Vagina (tissue), 2 donors: ENCODE measurements around the gene TMIGD1. TPM values are rescaled to one million over a fixed set of nuclear protein-coding genes. Genes with fewer than 3 reads are reported as not detected.
A peak's percentile ranks its signal among the peaks of the same experiment; 100 is the strongest.

Experiments used
- DNase-seq, 2 donors: peaks; one replicate each; pipeline ENCODE4 v3.0.0-alpha.2; 2017; ENCODE audit errors: extremely low spot score in 2 of 2
- H3K27ac ChIP-seq: fragments of 200-600 bp; sonication (generic); one replicate; pipeline ENCODE4 v1.5.1; 2019
- H3K27me3 ChIP-seq: fragments of 200-600 bp; sonication (generic); one replicate; pipeline ENCODE4 v1.5.1; 2019
- H3K36me3 ChIP-seq, 2 donors: fragments of 200-600 bp; sonication (generic); one replicate each; pipeline ENCODE4 v1.5.1; 2017 to 2019
- H3K4me1 ChIP-seq: fragments of 200-600 bp; sonication (generic); one replicate; pipeline ENCODE4 v1.5.1; 2019
- H3K4me3 ChIP-seq, 2 donors: fragments of 200-600 bp; sonication (generic); 1 replicate in 1 of 2; 2 replicates in 1 of 2; pipeline ENCODE4 v1.5.1; 2016 to 2019
- H3K9me3 ChIP-seq: fragments of 200-600 bp; sonication (generic); one replicate; pipeline ENCODE4 v1.5.1; 2019
- POLR2A ChIP-seq, 2 donors: fragments of 450-650 bp; IDR thresholded peaks; one replicate each; pipeline ENCODE4 v1.6.1; 2017; ENCODE audit warnings: antibody characterized with exemption in 2 of 2, mild to moderate bottlenecking in 2 of 2, moderate library complexity in 2 of 2
- POLR2AphosphoS5 ChIP-seq, 2 donors: sonication (generic); formaldehyde crosslinking; IDR thresholded peaks; one replicate each; pipeline ENCODE4 v1.9.0; 2017; ENCODE audit warnings: antibody characterized with exemption in 2 of 2, mild to moderate bottlenecking in 2 of 2, low read depth in 1 of 2; ENCODE audit not compliant: insufficient read depth in 1 of 2
- intact Hi-C: fragments of 100-400 bp; cut with DNase I; formaldehyde crosslinking; loops from one replicate; pipeline ENCODE4 v1.15.1; 2023
- total RNA-seq: library from RNA; depleted of rRNA; stranded (reverse); fragments of >200 nt; gene quantifications from one replicate; pipeline ENCODE4 v1.2.3, GENCODE V29; 2016
- TF ChIP-seq, protein P1 (sequence below), 3 experiments: fragments of 450-650 bp in 2 of 3; fragments of 200-600 bp in 1 of 3; sonication (generic) in 1 of 3; IDR thresholded peaks; one replicate each; pipeline ENCODE4 v1.5.1; 2017 to 2019; ENCODE audit warnings: antibody characterized with exemption in 3 of 3, mild to moderate bottlenecking in 2 of 3, moderate library complexity in 2 of 3

The TMIGD1 gene
- total RNA-seq, 1 donor from 2014 or later, result not detected

DNA sequence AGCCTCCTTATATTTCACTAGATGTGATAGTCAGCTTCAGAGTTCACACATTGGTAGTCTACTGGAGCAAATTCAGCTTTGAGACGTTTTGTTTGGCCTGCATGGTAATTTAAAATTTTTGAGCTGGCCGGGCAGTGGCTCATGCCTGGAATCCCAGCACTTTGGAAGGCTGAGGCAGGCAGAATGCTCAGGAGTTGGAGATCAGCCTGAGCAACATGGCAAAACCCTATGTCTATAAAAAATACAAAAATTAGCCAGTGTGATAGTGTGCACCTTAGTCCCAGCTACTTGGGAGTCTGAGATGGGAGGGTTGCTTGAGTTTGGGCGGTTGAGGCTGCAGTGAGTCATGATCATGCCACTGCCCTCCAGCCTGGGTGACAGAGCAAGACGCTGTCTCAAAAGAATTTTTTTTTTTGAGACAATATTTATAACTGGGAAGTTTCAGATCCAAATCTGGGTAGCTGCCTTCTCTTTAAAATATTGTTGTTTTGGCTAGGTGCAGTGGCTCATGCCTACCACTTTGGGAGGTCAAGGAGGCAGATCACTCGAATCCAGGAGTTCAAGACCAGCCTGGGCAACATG lies 37.3 kb downstream of the TMIGD1 start:
- TF ChIP-seq, protein P1, sequence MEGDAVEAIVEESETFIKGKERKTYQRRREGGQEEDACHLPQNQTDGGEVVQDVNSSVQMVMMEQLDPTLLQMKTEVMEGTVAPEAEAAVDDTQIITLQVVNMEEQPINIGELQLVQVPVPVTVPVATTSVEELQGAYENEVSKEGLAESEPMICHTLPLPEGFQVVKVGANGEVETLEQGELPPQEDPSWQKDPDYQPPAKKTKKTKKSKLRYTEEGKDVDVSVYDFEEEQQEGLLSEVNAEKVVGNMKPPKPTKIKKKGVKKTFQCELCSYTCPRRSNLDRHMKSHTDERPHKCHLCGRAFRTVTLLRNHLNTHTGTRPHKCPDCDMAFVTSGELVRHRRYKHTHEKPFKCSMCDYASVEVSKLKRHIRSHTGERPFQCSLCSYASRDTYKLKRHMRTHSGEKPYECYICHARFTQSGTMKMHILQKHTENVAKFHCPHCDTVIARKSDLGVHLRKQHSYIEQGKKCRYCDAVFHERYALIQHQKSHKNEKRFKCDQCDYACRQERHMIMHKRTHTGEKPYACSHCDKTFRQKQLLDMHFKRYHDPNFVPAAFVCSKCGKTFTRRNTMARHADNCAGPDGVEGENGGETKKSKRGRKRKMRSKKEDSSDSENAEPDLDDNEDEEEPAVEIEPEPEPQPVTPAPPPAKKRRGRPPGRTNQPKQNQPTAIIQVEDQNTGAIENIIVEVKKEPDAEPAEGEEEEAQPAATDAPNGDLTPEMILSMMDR (IDR thresholded peaks at IDR 0.05), result no peak
- no peak for TF ChIP-seq POLR2A (IDR thresholded peaks at IDR 0.05)
- intact Hi-C loops, result no loop called here
- no peaks in the 10 kb centered on the region for H3K9me3 ChIP-seq
- DNase-seq, result no peak
- no peak overlapping the region for H3K27ac ChIP-seq
- no peak overlapping the region for H3K4me3 ChIP-seq
- H3K36me3 ChIP-seq, result no peaks in the 10 kb centered on the region
- peaks cover 7% of the 10 kb centered on the region for H3K4me1 ChIP-seq
- H3K27me3 ChIP-seq, result no peaks in the 10 kb centered on the region

DNA sequence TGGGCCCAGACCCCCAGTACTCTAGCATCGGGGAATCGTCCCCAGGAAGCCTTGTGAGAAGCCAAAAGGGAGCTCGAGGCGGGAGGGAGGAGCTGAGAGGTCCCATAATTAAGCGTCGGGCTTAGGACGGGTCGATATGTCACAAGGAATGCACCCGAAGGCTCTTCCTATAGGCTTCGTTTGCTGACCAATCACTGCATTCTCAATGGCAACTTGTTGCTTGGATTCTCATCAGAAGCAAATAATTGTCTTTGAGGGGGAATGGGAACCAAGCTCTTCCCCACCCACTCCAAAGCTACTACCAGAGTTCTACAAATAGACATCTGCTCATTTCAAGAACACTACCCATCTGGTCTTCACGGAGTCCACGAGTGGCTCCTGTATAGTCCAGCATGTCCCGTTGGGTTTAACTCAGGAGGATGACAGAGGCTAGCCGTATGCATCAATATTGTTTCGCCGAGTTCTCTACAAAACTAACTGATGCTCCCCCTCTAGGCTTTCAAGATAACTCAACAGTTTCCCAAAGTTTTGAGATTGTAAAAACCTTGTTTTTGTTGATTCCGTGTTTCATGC lies 41.5 kb downstream of the TMIGD1 start:
- H3K27ac ChIP-seq, result peak overlapping the region; percentile 89
- H3K27me3 ChIP-seq, result no peaks in the 10 kb centered on the region
- intact Hi-C loops, result no loop called here
- H3K4me3 ChIP-seq, result peak overlapping the region; percentile 61 to 85
- H3K4me1 ChIP-seq, result peaks cover 23% of the 10 kb centered on the region
- no peaks in the 10 kb centered on the region for H3K9me3 ChIP-seq
- TF ChIP-seq POLR2AphosphoS5 (IDR thresholded peaks at IDR 0.05; ENCODE audit: insufficient read depth in 1 of 2, low read depth in 1 of 2) (no peak), POLR2A (IDR thresholded peaks at IDR 0.05) (no peak)
- TF ChIP-seq, protein P1 (IDR thresholded peaks at IDR 0.05), result no peak
- DNase-seq, result peak in 1 of 2 donors; percentile 86
- peaks cover 0 to 9% of the 10 kb centered on the region in 2 donors for H3K36me3 ChIP-seq

- Histone ChIP-seq H3K36me3 (peaks cover 0 to 16% of the 10 kb centered on the region in 2 donors), H3K4me3 (peak within 1 kb of the TSS; percentile 61 to 85), H3K9me3 (no peaks in the 10 kb centered on the region), H3K27me3 (no peaks in the 10 kb centered on the region), H3K27ac (peak within 1 kb of the TSS; percentile 89), H3K4me1 (peaks cover 23% of the 10 kb centered on the region)
- TF ChIP-seq, protein P1 (IDR thresholded peaks at IDR 0.05), result no peak
- TF ChIP-seq POLR2A (IDR thresholded peaks at IDR 0.05) (peak in 1 of 2 donors; percentile 59), POLR2AphosphoS5 (IDR thresholded peaks at IDR 0.05; ENCODE audit: insufficient read depth in 1 of 2, low read depth in 1 of 2) (peak in 1 of 2 donors; percentile 56)
- DNase-seq, result no peak
- intact Hi-C loops, result no loop called here
Observed at GRCh38 chr17:30291543-30292285, 42.1 kb downstream of the TMIGD1 start, which contains the start of gene BLMH. BLMH (minus strand) TSS chr17:30291944; CDS start chr17:30291819, 125 bp downstream.

GRCh38 chr17:30290696-30291542 lies 42.9 kb downstream of the TMIGD1 start:
- H3K4me3 ChIP-seq, result peak overlapping the region; percentile 61 to 85
- intact Hi-C loops, result no loop called here
- peak overlapping the region; percentile 89 for H3K27ac ChIP-seq
- no peaks in the 10 kb centered on the region for H3K27me3 ChIP-seq
- DNase-seq, result no peak
- H3K4me1 ChIP-seq, result peaks cover 23% of the 10 kb centered on the region
- peaks cover 0 to 22% of the 10 kb centered on the region in 2 donors for H3K36me3 ChIP-seq
- H3K9me3 ChIP-seq, result no peaks in the 10 kb centered on the region
- TF ChIP-seq, protein P1 (IDR thresholded peaks at IDR 0.05), result no peak
- no peak for TF ChIP-seq POLR2A (IDR thresholded peaks at IDR 0.05)
- TF ChIP-seq POLR2AphosphoS5 (IDR thresholded peaks at IDR 0.05; ENCODE audit: insufficient read depth in 1 of 2, low read depth in 1 of 2), result no peak
